IPS-NIHi7 (cell line): Measurements from ENCODE around the gene CDC42EP5.

Experiments used
- DNase-seq: peaks from one replicate; pipeline ENCODE4 v3.0.0; 2012; ENCODE audit warnings: mixed read lengths; ENCODE audit errors: extremely low spot score

Gene CDC42EP5

DNA sequence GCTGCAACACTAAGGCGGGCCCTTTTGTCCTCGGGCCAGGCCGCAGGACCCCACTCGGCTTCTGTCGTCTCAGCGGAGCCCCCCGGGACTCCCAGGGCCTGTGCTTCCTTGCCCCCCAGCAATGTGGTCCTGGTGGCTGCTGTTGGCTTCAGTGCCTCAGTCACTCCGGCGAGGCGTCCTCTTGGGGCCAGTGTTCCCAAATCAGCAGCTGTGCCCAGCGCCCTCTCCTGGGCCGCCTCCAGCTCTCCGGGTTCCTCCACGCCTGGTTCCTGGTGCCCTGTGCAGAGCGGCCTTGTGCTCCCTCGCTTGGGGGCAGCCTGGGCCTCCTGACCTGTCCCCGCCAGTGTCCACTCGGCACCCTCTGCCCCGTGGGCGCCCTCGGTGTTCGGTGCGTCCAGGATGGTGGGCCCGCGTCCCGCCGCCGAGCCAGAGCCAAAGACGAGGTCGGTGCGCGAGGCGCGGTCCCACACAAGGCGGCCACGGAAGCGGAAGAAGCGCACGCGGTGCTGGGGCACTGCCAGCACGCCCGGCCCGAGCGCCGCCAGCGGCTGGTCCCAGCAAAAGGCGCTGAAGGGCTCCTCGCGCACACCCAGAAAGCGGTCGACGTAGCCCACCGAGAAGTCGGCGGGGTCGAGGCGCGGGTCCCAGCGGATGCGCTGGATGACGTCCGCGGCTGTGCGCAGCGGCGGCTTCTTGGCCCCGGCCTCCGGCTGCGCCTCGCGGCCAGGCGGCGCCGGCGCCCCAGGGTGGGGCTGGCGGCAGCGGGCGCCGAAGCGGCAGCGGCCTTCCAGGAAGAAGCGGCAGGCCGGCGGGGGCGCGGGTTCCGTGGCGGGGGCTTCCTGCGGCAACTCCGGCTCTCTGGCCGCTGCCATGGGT is 10.2 kb downstream of the CDC42EP5 start:
- DNase-seq, result peak; percentile 55

DNA sequence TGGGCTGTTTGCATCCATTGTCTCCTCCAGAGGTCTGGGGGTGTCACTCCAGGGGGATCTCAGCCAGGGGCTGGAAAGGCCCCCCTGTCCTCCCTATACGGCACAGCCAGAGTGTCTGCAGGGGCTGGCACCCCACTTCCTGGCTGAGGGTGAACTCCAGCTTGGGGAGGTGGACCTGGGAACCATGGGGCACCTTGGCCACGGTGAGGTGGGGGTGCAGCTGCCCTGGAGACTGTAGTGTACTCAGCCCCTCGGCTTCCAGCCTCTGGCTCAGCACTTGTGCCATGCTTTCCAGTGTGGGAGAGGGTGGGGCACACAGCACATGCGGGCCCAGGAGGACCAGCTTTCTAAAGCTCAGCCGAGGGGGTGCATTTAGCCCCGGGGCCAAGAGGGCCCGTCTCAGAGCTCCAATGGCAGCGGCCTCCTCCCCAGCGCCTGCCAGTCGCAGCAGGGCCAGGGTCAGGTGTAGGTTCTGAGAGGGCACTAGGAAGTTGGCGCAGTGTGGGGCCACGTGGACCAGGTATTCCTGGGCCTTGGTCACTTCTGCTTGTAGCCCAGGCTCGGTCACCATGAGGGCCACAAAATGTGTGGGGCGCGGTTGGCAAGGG is 10.9 kb downstream of the CDC42EP5 start:
- DNase-seq, result no peak

DNA sequence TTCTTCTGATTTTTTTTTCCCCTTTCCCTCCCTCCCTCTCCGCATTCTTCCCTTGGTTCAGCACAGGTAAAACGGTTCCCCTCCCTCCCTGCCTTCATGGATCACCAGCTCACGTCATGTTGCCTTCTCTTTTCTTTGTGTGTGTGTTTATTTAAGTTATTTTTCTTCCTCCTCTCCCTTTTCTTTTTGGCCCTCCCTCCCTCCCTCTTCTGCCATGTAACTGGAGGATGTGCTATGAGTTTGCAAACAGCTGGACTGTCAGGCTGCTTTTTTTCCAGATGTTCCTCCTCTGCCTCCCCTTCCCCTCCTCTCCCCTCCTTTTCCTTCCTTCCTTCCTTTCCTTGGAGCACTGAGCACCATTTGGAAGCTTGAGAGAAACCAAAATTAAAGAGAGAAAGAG is 11.5 kb downstream of the CDC42EP5 start:
- no peak for DNase-seq

DNA sequence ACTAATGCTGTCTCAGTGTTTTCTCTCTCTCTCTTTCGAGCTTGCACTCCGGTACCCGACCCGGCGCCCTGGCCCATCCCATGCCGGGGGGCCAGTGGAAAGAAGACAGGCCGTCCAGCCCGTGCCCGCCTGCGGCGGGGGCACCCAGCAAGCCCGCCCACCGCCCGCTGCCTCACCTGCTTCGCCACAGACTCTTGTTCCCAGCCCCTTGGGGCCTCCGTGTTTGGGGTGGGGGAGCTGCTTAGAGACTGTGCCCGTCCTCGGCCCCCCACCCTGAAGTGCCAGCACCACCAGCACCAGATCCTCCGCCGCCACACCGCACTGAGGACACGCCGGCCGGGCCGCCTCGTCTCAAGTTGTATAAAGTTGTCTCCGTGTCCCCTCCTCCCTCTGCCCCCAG is 11.9 kb downstream of the CDC42EP5 start:
- DNase-seq, result no peak

DNA sequence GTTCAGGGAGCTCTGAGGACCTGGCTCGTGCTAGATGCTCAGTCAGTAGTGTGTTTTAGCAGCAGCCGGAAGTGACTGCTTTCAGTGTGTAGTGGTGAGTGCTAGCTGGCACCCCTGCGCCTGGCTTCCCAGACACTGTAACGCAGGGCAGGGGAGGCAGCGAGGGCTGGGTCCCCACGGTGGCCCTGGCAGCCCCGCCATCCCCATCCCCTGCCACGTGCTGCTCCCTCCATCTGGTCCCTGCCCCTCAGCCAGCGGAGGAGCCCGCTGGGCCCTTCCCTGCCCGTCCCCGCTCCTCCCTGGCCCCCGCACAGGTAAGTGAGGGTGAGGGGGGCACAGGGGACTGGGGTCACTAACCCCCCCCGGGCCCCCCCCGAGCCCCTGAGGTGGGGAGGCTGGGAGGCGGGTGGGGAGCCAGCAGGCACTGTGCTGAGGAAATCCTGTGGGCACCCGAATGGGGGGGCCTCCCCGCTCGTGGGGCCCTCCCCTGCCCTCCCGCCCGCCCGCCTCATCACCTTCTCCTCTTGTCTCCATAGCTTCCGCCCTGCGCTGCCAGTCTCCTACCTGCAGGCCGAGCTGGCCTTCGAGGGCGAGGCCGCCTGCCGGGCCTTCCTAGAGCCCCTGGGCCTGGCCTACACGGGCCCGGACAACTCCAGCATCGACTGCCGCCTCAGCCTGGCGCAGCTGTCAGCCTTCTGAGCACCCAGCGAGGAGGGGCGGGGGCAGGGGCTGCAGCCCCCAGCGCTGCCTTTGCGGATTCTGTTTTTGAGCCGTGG is 12.7 kb downstream of the CDC42EP5 start:
- no peak for DNase-seq

DNA sequence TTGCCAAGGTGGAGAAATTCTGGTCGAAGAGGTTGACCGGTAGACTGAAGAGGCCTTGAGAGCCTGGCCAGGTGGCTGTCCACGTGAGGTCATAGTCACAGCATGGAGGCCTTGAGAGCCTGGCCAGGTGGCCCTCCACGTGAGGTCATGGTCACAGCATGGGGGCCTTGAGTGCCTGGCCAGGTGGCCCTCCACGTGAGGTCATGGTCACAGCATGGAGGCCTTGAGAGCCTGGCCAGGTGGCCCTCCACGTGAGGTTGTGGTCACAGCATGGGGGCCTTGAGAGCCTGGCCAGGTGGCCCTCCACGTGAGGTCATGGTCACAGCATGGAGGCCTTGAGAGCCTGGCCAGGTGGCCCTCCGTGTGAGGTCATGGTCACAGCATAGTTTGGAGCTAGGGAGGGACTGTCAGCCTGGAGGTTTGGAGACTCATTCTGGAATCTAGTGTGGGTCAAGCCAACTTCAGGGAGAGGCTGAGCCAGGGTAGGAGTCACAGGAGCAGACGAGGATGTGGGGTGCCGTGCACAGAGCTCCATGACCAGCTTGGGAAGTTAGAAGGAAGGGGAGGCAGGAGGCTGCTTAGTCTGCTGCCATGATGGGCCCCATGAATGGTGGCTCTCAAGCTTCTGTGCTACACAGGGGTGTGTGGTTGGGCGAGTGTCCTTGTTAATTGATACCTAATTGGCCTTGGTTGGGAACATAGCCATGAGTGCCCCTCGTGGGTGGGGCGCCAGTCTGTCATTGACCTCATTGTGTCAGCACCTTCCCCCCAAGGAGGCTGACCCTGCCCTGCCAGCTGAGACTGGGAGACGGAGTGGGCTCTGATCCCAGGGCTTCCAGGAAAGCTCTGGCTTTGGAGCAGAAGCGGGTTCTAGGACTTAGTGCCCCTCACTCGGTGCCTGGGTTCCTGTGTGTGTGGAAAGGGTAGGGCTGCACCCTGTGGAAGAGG is 13.5 kb downstream of the CDC42EP5 start:
- no peak for DNase-seq

DNA sequence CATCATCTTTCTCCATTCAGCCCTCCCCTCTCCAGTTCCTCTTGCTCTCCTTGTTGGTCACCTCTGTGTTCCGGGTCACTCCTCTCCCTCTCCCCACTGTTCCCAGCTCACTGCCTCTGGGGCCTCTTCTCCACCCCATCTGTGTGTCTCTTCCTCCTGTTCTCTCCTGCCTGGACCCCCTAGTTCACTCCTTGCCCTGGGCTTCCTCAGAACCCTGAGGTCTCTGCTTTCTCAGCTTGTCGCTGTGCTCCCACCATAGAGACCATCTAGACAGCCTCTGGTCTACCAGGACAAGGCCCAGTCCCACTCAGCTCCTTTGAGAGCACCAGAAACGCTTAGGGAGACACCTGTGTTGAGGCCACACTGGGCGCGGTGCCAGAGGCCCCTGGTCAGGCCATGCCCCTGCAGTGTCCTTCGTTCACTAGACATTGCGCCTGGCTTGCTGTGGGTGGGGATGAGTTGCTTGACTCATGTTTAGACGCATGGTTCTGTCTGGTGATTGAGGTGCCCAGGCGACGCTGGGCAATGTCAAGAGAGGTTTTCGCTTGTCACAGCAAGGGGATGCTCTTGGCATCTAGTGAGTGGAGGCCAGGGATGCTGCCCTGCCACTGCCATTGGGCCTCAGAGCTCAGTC is 14.3 kb downstream of the CDC42EP5 start:
- DNase-seq, result no peak

DNA sequence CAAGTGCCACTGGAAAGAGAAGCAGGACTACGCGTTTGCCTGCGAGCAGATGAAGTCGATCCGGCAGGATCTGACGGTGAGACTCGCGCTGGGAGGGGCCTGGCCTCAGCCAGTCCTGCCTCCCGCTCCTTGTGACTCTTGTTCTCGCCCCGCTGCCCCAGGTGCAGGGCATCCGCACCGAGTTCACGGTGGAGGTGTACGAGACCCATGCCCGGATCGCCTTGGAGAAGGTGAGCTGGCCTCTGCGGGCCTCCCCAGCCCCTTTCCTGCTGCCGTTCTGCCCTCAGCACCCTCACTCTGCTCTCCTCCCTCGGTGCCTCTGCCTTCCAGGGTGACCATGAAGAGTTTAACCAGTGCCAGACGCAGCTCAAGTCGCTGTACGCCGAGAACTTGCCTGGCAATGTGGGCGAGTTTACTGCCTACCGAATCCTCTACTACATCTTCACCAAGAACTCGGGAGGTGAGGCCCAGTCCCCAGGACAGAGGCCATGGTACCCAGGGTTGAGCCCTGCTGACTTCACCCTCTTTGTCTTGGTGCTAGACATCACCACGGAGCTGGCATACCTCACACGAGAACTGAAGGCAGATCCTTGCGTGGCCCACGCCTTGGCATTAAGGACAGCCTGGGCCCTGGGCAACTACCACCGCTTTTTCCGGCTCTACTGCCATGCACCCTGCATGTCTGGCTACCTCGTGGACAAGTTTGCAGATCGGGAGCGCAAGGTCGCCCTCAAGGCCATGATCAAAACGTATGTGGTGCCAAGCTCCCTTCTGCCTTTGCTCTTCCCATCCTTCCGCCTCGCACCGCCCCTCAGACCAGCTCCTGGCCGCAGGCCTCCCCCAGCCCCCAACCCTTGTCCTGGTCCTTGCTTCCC is 15.1 kb downstream of the CDC42EP5 start:
- no peak for DNase-seq

DNA sequence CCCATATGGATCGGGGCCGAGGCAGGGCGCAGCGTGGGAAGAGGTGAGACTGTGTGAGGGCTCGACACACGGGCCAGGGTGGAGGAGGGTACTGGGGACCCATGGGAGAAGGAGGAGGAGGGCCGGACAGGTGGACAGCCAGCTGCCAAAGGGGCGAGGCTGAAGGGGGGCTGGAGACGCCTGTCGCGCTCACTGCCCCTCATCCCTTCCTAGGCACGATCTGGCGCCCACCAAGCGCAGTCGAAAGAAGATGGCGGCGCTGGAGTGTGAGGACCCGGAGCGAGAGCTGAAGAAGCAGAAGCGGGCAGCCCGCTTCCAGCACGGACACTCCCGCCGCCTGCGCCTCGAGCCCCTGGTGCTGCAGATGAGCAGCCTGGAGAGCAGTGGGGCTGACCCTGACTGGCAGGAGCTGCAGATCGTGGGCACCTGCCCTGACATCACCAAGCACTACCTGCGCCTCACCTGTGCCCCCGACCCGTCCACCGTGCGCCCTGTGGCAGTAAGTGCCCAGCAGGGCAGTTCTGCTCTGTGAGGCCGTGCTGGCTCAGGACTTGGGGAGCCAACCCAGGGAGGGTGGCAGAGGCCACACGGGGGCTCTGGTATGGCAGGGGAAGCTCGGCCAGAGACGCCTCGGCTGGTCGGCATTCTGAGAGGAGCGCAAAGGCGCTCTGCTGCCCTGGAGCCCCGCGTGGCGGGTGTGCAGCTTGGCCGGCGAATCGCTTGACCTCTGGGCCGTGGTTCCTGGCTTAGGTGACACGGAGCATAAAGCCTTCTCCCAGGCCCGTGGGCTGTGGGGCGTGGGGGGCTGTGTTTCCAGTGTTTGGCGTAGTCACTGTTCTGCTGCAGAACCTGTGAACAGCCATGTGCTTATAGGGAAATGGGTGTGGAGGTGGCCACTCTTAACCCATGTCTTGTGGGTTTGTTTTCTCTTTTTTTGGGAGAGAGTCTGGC is 16.4 kb downstream of the CDC42EP5 start:
- DNase-seq, result no peak

DNA sequence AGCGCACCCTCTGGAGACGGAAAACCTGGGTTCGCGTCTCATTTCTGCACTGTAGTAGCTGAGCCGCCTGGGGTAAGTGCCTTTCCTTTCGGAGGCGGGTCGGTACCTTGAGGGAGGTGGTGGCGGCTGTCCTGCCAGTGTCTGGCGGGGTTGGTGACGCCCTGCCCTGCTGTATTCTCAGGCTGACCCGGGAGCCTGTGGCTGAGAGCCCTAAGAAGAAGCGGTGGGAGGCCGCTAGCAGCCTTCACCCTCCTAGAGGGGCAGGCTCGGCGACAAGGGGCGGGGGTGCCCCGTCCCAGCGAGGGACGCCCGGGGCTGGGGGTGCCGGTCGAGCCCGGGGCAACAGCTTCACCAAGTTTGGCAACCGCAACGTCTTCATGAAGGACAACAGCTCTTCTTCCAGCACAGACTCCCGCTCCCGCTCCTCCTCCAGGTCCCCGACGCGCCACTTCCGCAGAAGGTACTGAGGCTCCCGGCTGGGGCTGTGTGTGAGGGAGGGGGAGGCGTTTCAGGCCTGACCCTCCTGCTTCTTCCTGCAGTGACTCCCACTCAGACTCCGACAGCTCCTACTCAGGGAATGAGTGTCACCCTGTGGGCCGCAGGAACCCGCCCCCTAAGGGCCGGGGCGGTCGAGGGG is 17.2 kb downstream of the CDC42EP5 start:
- DNase-seq, result no peak

DNA sequence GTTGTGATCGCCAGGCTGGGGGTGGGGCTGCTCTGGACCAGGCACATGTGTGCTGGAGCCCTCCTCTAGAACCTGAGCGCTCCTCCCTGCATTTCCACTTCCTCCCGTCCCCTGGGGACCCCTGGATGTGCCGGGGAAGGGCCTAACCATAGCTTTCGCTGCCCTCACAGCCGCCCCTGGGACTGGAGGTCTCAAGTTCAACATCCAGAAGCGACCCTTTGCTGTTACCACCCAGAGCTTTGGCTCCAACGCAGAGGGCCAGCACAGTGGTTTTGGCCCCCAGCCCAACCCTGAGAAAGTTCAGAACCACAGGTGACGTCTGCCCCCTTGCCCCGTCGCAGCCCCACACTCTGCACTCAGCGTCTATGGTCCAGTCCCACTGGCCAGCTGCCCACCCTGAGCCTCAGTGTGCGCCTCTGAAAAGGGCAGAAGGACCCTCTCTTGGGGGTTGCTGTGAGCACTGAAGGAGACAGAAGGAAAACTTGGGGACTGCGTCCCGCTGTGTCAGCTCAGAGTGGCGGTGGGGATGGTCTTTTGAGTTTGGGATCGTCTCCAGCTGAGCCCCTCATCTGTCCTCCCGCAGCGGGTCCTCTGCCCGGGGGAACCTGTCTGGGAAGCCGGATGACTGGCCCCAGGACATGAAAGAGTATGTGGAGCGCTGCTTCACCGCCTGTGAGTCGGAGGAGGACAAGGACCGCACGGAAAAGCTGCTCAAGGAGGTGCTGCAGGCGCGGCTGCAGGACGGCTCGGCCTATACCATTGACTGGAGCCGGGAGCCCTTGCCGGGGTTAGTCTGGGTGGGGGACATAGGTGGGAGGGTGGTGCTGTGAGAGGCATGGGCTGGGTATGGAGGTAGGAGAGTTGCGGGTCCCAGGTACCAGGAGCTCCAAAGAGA is 18.1 kb downstream of the CDC42EP5 start:
- no peak for DNase-seq

DNA sequence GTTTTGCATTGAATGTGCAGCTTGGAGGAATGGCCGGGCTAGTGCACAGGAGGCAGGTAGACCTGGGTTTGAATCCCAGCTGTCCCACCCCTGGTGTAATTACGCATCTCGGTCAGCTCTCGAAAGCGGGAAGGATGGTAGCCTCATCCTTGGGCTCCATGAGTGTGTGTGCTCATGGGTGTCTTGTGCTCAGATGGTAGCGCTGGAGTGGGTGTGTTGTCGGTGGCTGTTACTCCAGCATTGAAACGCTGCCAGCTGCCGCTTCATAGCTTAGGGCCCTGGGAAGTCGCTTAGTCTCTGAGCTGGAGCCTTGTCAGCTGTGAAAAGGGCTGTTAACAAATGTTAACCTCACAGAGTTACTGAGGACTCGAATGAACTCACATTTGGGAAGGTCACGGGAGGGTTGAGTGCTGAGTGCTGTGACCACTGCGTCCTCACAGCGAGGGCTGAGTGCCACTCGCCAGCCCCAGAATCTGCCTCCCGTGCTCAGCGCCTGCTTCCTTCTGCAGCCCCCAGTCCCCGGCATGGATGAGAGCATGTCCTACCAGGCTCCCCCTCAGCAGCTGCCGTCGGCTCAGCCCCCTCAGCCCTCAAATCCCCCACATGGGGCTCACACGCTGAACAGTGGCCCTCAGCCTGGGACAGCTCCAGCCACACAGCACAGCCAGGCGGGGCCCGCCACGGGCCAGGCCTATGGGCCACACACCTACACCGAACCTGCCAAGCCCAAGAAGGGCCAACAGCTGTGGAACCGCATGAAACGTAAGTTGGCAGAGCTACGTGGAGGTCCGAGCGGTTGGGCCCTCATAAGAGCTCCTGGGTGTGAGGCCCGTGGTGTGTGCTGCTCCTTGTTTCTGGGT is 18.9 kb downstream of the CDC42EP5 start:
- no peak for DNase-seq

DNA sequence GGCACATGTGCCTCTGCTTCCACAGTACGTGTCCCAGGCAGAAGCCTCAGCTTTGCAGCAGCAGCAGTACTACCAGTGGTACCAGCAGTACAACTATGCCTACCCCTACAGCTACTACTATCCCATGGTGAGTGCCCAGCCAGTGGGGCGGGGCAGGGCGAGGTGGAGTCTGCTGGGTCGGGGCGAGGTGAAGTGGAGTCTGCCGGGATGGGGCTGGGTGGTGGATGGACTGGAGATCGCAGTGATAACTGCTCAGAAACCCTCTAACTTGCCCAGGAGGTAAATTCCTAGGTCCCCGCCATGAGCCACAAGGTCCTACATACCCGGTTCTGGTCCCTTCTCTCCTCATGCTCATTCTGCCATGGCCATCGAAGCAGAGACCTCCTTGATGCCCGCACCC is 20.5 kb downstream of the CDC42EP5 start:
- DNase-seq, result no peak

DNA sequence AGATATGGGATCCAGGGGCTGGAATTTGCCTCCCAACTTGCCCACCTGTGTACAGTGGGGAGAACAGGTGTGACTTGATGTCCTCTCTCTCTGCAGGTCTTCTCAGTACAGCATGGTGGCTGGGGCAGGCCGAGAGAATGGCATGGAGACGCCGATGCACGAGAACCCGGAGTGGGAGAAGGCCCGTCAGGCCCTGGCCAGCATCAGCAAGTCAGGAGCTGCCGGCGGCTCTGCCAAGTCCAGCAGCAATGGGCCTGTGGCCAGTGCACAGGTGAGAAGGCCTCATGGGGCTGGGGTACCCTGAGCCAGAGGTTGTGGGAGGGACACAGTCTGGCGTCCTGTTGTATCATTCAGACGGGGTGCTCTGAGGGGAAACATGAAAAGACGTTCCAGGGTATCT is 21.1 kb downstream of the CDC42EP5 start:
- no peak for DNase-seq

DNA sequence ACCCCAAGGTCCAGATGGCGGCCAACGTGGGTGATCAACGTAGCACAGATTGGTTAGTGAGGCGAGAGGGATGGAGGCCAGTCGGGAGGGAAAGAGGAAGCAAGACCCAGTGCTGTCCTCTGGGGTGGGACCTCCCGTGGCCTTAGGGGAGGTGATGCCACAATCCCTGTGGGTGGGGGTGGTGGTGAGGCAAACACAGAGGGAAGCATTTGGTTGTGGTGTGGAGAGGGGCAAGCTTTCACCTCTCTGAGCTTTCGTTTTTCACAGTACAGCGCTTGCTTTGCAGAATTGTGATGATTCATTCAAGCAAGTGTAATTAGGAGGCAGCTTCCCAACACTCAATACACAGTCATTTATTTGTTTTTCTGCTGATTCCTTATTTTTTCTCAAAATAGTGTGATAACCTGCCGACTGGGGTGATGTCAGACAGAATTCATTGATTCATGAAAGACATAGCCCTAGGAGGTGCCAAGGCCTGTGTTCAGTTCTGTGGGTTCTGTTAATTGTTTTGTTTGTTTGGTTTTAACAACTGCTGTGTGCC is 21.7 kb downstream of the CDC42EP5 start:
- no peak for DNase-seq

DNA sequence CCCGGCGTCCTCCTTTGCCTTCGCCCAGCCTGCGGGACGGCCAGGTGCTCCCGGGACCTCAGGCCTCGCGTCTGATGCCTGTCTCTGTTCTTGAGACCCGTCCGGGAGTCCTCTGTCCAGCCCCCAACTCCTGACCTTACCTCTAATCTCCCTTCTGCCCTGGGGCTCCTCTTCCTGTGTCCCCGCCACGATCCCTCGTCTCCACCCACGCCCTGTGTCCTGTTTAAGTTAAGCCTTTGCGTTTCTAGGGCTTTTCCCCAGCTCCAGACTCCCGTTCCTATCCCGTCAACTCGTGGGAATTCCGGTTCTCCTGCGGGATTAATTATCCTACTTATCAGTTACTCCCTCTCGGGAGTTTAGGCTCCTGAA is 23.4 kb downstream of the CDC42EP5 start:
- DNase-seq, result no peak
